HCT116 (cell line): Measurements from ENCODE around the gene TMEM187. TPM values are rescaled to one million over a fixed set of nuclear protein-coding genes. Genes with fewer than 3 reads are reported as not detected.

Experiments
- ATAC-seq: fragments of 200-7000 bp; cut with Tn5 transposase; 2 replicates; pipeline ENCODE4 v1.9.1; 2020; ENCODE audit warnings: mild to moderate bottlenecking, moderate library complexity
- BruUV-seq: library from RNA; stranded (reverse); fragments of 400-500 nt; replicated peaks from 2 replicates; lab custom pipeline; 2021; lab: Mats Ljungman, UMichigan
- CTCF ChIA-PET: fragments of 300-600 bp; sonication (Branson Sonifier 250); formaldehyde crosslinking; loops from one replicate; lab custom pipeline; 2021; ENCODE audit warnings: antibody characterized with exemption; lab: Charles Lee
- POLR2A ChIA-PET: fragments of 300-600, 350-600 bp; sonication (Branson Sonifier 250); formaldehyde crosslinking; loops from one replicate; lab custom pipeline; 2021; ENCODE audit warnings: antibody characterized with exemption; lab: Charles Lee
- RAD21 ChIA-PET, 2 experiments: fragments of 300-600 bp; sonication (Branson Sonifier 250); formaldehyde crosslinking; loops; one replicate each; lab custom pipeline; 2023; ENCODE audit warnings: low total read pairs in 2 of 2; ENCODE audit not compliant: uncharacterized antibody in 2 of 2, unreplicated experiment in 2 of 2, low non-redundant PET in 1 of 2; lab: Charles Lee
- DNase-seq: peaks from one replicate; pipeline ENCODE4 v3.0.0-alpha.2; 2010; ENCODE audit warnings: low read depth, low spot score
- H2AFZ ChIP-seq: fragments of 200-600 bp; shearing (Covaris generic), sonication (generic); 2 replicates; pipeline ENCODE4 v1.6.1; 2017; ENCODE audit warnings: low read depth, mixed run types, mixed read lengths, antibody characterized with exemption, low read length; ENCODE audit not compliant: poor library complexity, severe bottlenecking
- H3K27ac ChIP-seq: 2 replicates; pipeline ENCODE4 v1.5.1; 2012; ENCODE audit warnings: low read depth, low read length
- H3K27me3 ChIP-seq: fragments of 200-600 bp; sonication (generic); 2 replicates; pipeline ENCODE4 v1.6.1; 2016; ENCODE audit warnings: mixed run types, low read length, mixed read lengths; ENCODE audit not compliant: insufficient read depth
- H3K36me3 ChIP-seq, 2 experiments: fragments of 200-500 bp in 1 of 2; fragments of 200-600 bp in 1 of 2; sonication (Bioruptor generic) in 1 of 2; sonication (generic) in 1 of 2; 2 replicates each; pipeline versions ENCODE4 v1.5.1 to v1.6.1; 2014 to 2016; ENCODE audit warnings: low read length in 2 of 2, inconsistent platforms in 1 of 2, mixed read lengths in 1 of 2, mixed run types in 1 of 2; ENCODE audit not compliant: insufficient read depth in 2 of 2, control insufficient read depth in 1 of 2
- H3K4me1 ChIP-seq, 2 experiments: fragments of 200-600 bp in 1 of 2; sonication (generic) in 1 of 2; 2 replicates each; pipeline versions ENCODE4 v1.5.1 to v1.6.1; 2012 to 2017; ENCODE audit warnings: low read length in 2 of 2, inconsistent platforms in 1 of 2, mild to moderate bottlenecking in 1 of 2, mixed read lengths in 1 of 2, mixed run types in 1 of 2, moderate library complexity in 1 of 2; ENCODE audit not compliant: insufficient read depth in 2 of 2, control insufficient read depth in 1 of 2
- H3K4me2 ChIP-seq: fragments of 200-600 bp; sonication (generic); 2 replicates; pipeline ENCODE4 v1.6.1; 2017; ENCODE audit warnings: mixed run types, low read length, mixed read lengths
- H3K4me3 ChIP-seq, 2 experiments: fragments of 200-600 bp in 1 of 2; sonication (generic) in 1 of 2; replicated peaks in 1 of 2; 2 replicates each; pipeline ENCODE4 v1.5.1; 2011 to 2016; ENCODE audit warnings: low read length in 2 of 2, control low read depth in 1 of 2, low read depth in 1 of 2, mild to moderate bottlenecking in 1 of 2, mixed read lengths in 1 of 2, mixed run types in 1 of 2
- H3K79me2 ChIP-seq: fragments of 200-600 bp; sonication (generic); 2 replicates; pipeline ENCODE4 v1.6.1; 2017; ENCODE audit warnings: mild to moderate bottlenecking, mixed run types, low read length, moderate library complexity, mixed read lengths; ENCODE audit not compliant: insufficient read depth
- H3K9ac ChIP-seq: fragments of 200-600 bp; sonication (generic); 2 replicates; pipeline ENCODE4 v1.6.1; 2016; ENCODE audit warnings: low read length, mixed read lengths
- H3K9me2 ChIP-seq: fragments of 200-600 bp; sonication (generic), shearing (Covaris generic); 2 replicates; pipeline ENCODE4 v1.6.1; 2017; ENCODE audit warnings: mixed run types, mild to moderate bottlenecking, moderate library complexity; ENCODE audit not compliant: insufficient read depth
- H3K9me3 ChIP-seq, 2 experiments: fragments of 200-500 bp in 1 of 2; fragments of 200-600 bp in 1 of 2; sonication (Bioruptor generic) in 1 of 2; sonication (generic) in 1 of 2; 2 replicates each; pipeline ENCODE4 v1.6.1; 2014 to 2017; ENCODE audit warnings: low read length in 2 of 2, mixed read lengths in 2 of 2, inconsistent platforms in 1 of 2, low read depth in 1 of 2, mild to moderate bottlenecking in 1 of 2, mixed run types in 1 of 2, moderate library complexity in 1 of 2; ENCODE audit not compliant: control insufficient read depth in 1 of 2, insufficient read depth in 1 of 2
- H4K20me1 ChIP-seq: fragments of 200-600 bp; sonication (generic), shearing (Covaris generic); 2 replicates; pipeline ENCODE4 v1.6.1; 2017; ENCODE audit warnings: mixed run types, mild to moderate bottlenecking, moderate library complexity; ENCODE audit not compliant: insufficient read depth
- CBX3 ChIP-seq: IDR thresholded peaks from 2 replicates; pipeline ENCODE4 v1.6.1; 2012; ENCODE audit warnings: low read depth
- CEBPB ChIP-seq: IDR thresholded peaks from 2 replicates; pipeline ENCODE4 v1.6.1; 2012; ENCODE audit warnings: low read depth
- CTCF ChIP-seq, 3 experiments: fragments of 200-600 bp in 1 of 3; sonication (generic) in 1 of 3; IDR thresholded peaks in 2 of 3; conservative IDR thresholded peaks in 1 of 3; 2 replicates each; pipeline ENCODE4 v1.5.1; 2012 to 2017; ENCODE audit warnings: low read depth in 2 of 3, low read length in 2 of 3, antibody characterized with exemption in 1 of 3, borderline replicate concordance in 1 of 3, control low read depth in 1 of 3, mild to moderate bottlenecking in 1 of 3, mixed read lengths in 1 of 3, mixed run types in 1 of 3, moderate library complexity in 1 of 3; ENCODE audit not compliant: insufficient read depth in 1 of 3
- EGR1 ChIP-seq: IDR thresholded peaks from 2 replicates; pipeline ENCODE4 v1.6.1; 2012; ENCODE audit warnings: low read depth
- ELF1 ChIP-seq: IDR thresholded peaks from 2 replicates; pipeline ENCODE4 v1.6.1; 2012; ENCODE audit warnings: low read depth, borderline replicate concordance
- EZH2phosphoT487 ChIP-seq: fragments of 200-600 bp; IDR thresholded peaks from 2 replicates; pipeline ENCODE4 v1.6.1; 2018; ENCODE audit warnings: antibody characterized with exemption, borderline replicate concordance
- JUND ChIP-seq: IDR thresholded peaks from 2 replicates; pipeline ENCODE4 v1.6.1; 2012
- POLR2A ChIP-seq: IDR thresholded peaks from 2 replicates; pipeline ENCODE4 v1.7.0; 2011; ENCODE audit warnings: borderline replicate concordance; ENCODE audit not compliant: insufficient read depth, insufficient read length; ENCODE audit errors: extremely low read depth
- RAD21 ChIP-seq: IDR thresholded peaks from 2 replicates; pipeline ENCODE4 v1.6.1; 2012; ENCODE audit warnings: low read depth, mild to moderate bottlenecking
- SIN3A ChIP-seq: IDR thresholded peaks from 2 replicates; pipeline ENCODE4 v1.6.1; 2012; ENCODE audit warnings: low read depth
- SRF ChIP-seq: IDR thresholded peaks from 2 replicates; pipeline ENCODE4 v1.6.1; 2012; ENCODE audit warnings: low read depth
- TCF7L2 ChIP-seq: IDR thresholded peaks from 2 replicates; pipeline ENCODE4 v1.7.0; 2011; ENCODE audit warnings: borderline replicate concordance, inconsistent platforms; ENCODE audit not compliant: insufficient read depth, insufficient read length; ENCODE audit errors: extremely low read depth
- YY1 ChIP-seq: IDR thresholded peaks from 2 replicates; pipeline ENCODE4 v1.6.1; 2011; ENCODE audit warnings: low read length, low read depth, moderate library complexity, mild to moderate bottlenecking; ENCODE audit not compliant: insufficient replicate concordance; ENCODE audit errors: extremely low read depth
- ZFX ChIP-seq: fragments of 450-650 bp; IDR thresholded peaks from 2 replicates; pipeline ENCODE4 v1.6.1; 2017
- intact Hi-C: fragments of 100-400 bp; cut with micrococcal nuclease; formaldehyde crosslinking; loops from 2 replicates; pipeline ENCODE4 v1.10.0; 2022
- total RNA-seq: library from RNA; stranded (reverse); gene quantifications from one replicate; pipeline ENCODE4 v1.2.1, GENCODE V29; 2021; ENCODE audit not compliant: unreplicated experiment
- TF ChIP-seq, protein P1 (sequence below): IDR thresholded peaks from 2 replicates; pipeline ENCODE4 v1.6.1; 2011; ENCODE audit warnings: mild to moderate bottlenecking, low read length, moderate library complexity; ENCODE audit not compliant: insufficient replicate concordance; ENCODE audit errors: extremely low read depth
- TF ChIP-seq, protein P2 (sequence below): IDR thresholded peaks from 2 replicates; pipeline ENCODE4 v1.6.1; 2012

Gene TMEM187
- total RNA-seq, 1 experiment from 2014 or later, result 12.6 TPM

- TF ChIP-seq YY1 (no peak), CEBPB (no peak), JUND (no peak), CBX3 (no peak), ELF1 (no peak), EGR1 (no peak), RAD21 (no peak), SIN3A (no peak), POLR2A (no peak), SRF (no peak), CTCF (IDR thresholded peaks at IDR 0.05 in 2 of 3, conservative IDR thresholded peaks at IDR 0.05 in 1 of 3; ENCODE audit: borderline replicate concordance in 1 of 3, insufficient read depth in 1 of 3, low read depth in 2 of 3, low read length in 2 of 3) (no peak), ZFX (no peak), EZH2phosphoT487 (no peak), TCF7L2 (no peak)
- TF ChIP-seq, protein P1, sequence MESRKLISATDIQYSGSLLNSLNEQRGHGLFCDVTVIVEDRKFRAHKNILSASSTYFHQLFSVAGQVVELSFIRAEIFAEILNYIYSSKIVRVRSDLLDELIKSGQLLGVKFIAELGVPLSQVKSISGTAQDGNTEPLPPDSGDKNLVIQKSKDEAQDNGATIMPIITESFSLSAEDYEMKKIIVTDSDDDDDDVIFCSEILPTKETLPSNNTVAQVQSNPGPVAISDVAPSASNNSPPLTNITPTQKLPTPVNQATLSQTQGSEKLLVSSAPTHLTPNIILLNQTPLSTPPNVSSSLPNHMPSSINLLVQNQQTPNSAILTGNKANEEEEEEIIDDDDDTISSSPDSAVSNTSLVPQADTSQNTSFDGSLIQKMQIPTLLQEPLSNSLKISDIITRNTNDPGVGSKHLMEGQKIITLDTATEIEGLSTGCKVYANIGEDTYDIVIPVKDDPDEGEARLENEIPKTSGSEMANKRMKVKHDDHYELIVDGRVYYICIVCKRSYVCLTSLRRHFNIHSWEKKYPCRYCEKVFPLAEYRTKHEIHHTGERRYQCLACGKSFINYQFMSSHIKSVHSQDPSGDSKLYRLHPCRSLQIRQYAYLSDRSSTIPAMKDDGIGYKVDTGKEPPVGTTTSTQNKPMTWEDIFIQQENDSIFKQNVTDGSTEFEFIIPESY, result no peak
- TF ChIP-seq, protein P2, sequence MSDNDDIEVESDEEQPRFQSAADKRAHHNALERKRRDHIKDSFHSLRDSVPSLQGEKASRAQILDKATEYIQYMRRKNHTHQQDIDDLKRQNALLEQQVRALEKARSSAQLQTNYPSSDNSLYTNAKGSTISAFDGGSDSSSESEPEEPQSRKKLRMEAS, result no peak
- no TSS peak for BruUV-seq
- RAD21 ChIA-PET, result no interaction called here
- DNase-seq (no peak), ATAC-seq (no peak)
- Histone ChIP-seq H3K79me2 (no peaks in the 10 kb centered on the region; the same call in 1 of the 2 replicates), H3K27me3 (no peaks in the 10 kb centered on the region), H3K36me3 (peaks cover 0 to 14% of the 10 kb centered on the region in 2 experiments; a peak in 1 of 4 replicates), H3K4me2 (no peak overlapping the region), H3K9me2 (no peaks in the 10 kb centered on the region), H3K27ac (no peak overlapping the region), H2AFZ (no peak overlapping the region), H3K4me1 (no peaks in the 10 kb centered on the region; a peak in 1 of 4 replicates), H3K9me3 (no peaks in the 10 kb centered on the region), H4K20me1 (no peaks in the 10 kb centered on the region), H3K9ac (no peak overlapping the region), H3K4me3 (no peak overlapping the region)
- CTCF ChIA-PET, result no interaction called here
- POLR2A ChIA-PET, result no interaction called here
- intact Hi-C loops, result no loop called here
These were observed 23.4 kb upstream of the TMEM187 start for GRCh38 chrX:153948847-153949805.
